Small intestine (tissue), 7 donors: ENCODE data around the gene KIF5C. TPM values are rescaled to one million over a fixed set of nuclear protein-coding genes. Genes with fewer than 3 reads are reported as not detected.

Source experiments
- DNase-seq, 2 donors: peaks; one replicate each; pipeline versions ENCODE4 v3.0.0 to v3.0.0-alpha.2; 2013
- FAIRE-seq: peaks from 2 replicates; lab custom pipeline; 2012; peaks lifted over from hg19 to GRCh38; lab: Jason Lieb, UNC
- H3K27ac ChIP-seq, 3 donors: one replicate each; pipeline ENCODE4 v1.5.1; 2013; ENCODE audit warnings: low read length in 2 of 3, mild to moderate bottlenecking in 2 of 3, control low read depth in 1 of 3, inconsistent platforms in 1 of 3, low read depth in 1 of 3, moderate library complexity in 1 of 3
- H3K27me3 ChIP-seq, 3 donors: one replicate each; pipeline ENCODE4 v1.6.1; 2013; ENCODE audit warnings: low read length in 3 of 3, inconsistent platforms in 1 of 3; ENCODE audit not compliant: control insufficient read depth in 3 of 3, insufficient read depth in 3 of 3
- H3K36me3 ChIP-seq, 3 donors: one replicate each; pipeline ENCODE4 v1.6.1; 2013; ENCODE audit warnings: low read length in 3 of 3, inconsistent platforms in 1 of 3, low read depth in 1 of 3, mild to moderate bottlenecking in 1 of 3, moderate library complexity in 1 of 3; ENCODE audit not compliant: control insufficient read depth in 3 of 3, insufficient read depth in 2 of 3
- H3K4me1 ChIP-seq, 3 donors: one replicate each; pipeline ENCODE4 v1.6.1; 2013; ENCODE audit warnings: low read length in 2 of 3, inconsistent platforms in 1 of 3, low read depth in 1 of 3, mild to moderate bottlenecking in 1 of 3, moderate library complexity in 1 of 3; ENCODE audit not compliant: control insufficient read depth in 3 of 3, insufficient read depth in 2 of 3
- H3K4me3 ChIP-seq, 3 donors: one replicate each; pipeline ENCODE4 v1.5.1; 2013; ENCODE audit warnings: low read length in 3 of 3, control low read depth in 1 of 3, inconsistent platforms in 1 of 3, low read depth in 1 of 3, mild to moderate bottlenecking in 1 of 3, moderate library complexity in 1 of 3
- H3K9me3 ChIP-seq, 2 donors: one replicate each; pipeline ENCODE4 v1.6.1; 2013; ENCODE audit warnings: low read depth in 1 of 2, low read length in 1 of 2; ENCODE audit not compliant: control insufficient read depth in 2 of 2, insufficient read depth in 1 of 2
- WGBS, 3 donors: extraction: QIAGEN DNeasy Blood & Tissue Kit; methylation state at CpG; one replicate each; pipeline ENCODE4 v1.1.7; 2013; 5-methylcytosine and 5-hydroxymethylcytosine counted together
- polyA plus RNA-seq, 4 donors: library from polyadenylated mRNA; stranded (reverse) in 3 of 4; unstranded in 1 of 4; fragments of 200-250 nt in 3 of 4; fragments of 120-200 nt in 1 of 4; gene quantifications; one replicate each; pipeline versions ENCODE4 v1.2.1 to v1.2.3, GENCODE V29; 2013
- donor health status: healthy with polysubstance abuse.
- donor health status: control.
- donor health status: control.
- donor health status: Bipolar disorder and iron deficiency.
- donor health status: healthy.

Gene KIF5C
- polyA plus RNA-seq, 4 donors = 0.22 to 6.4 (median 2.4) TPM

DNA sequence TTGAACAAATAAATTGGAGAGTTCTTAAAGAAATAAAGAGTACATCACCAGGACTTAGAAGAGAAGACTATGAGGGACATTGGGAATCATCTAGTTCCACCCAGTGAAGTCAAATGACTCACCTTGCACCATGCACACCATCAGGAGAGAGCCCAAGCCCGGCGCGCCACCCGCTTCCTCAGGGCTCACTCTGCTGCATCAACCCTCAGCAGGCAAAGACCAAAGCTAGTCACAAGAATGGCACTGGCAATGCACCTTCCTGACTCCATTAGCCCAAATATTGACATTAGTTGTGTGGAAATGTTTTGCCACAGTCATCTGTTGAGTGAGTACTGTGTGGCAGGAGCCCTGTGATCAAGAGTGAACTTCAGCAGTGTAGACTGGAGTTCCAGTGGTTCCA is 156.4 kb downstream of the KIF5C start:
- Histone ChIP-seq H3K4me1 (peaks cover 0 to 3% (median 0%) of the 10 kb centered on the region in 3 donors), H3K27ac (no peak overlapping the region), H3K4me3 (no peak overlapping the region), H3K36me3 (no peaks in the 10 kb centered on the region), H3K9me3 (no peaks in the 10 kb centered on the region), H3K27me3 (peaks cover 0 to 3% (median 0%) of the 10 kb centered on the region in 3 donors)
- WGBS, 3 donors = 99 to 100% (median 99%) methylated on average over 4 of the region's 4 CpGs
- no peak for FAIRE-seq
- no peak for DNase-seq

DNA sequence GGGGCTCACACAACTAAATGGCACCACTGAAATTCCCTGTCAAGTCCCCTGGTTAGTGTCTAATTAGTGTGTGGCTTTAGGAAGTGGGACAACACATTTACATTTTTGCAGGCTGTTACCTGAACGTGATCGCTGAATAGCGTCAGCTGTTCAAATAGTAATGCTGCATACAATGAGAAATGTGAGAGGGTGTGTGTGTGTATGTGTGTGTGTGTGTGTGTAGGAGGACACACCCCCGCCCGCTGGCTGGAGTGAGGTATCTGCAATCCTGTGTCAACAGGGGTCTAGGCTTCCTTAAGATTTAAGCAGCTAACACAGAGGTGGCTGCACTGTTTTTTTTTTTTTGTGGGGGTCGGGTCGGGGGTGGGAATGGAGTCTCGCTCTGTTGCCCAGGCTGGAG is 158.7 kb downstream of the KIF5C start:
- FAIRE-seq (no peak), DNase-seq (peak in 1 of 2 donors; percentile 55)
- 42 to 64% (median 54%) methylated on average over 8 of the region's 8 CpGs for WGBS, 3 donors
- no peaks in the 10 kb centered on the region for H3K36me3 ChIP-seq
- no peak overlapping the region for H3K4me3 ChIP-seq
- no peaks in the 10 kb centered on the region for H3K9me3 ChIP-seq
- no peak overlapping the region for H3K27ac ChIP-seq
- peaks cover 0 to 8% (median 0%) of the 10 kb centered on the region in 3 donors for H3K4me1 ChIP-seq
- peaks cover 4 to 10% (median 6%) of the 10 kb centered on the region in 3 donors for H3K27me3 ChIP-seq

DNA sequence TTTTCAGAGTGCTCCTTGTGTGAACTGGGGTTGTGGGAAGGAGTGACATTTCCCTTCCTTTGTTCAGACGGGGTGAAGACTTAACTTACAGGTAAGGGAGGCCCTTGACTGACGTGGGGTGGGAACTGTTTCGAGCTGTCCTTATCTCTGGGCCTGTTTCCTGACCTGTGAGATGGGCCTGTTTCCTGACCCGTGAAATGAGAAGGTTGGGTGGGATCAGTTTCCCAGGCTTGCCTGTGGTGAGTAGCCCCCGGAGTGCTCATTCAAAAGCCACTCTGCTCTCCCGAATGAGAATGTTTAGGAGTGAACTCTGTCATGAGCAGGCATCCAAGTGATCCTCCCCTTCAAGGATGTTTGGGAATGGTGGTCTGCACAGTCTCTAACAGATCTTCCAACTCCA is 159.4 kb downstream of the KIF5C start:
- Histone ChIP-seq H3K36me3 (no peaks in the 10 kb centered on the region), H3K27ac (no peak overlapping the region), H3K4me1 (peaks cover 0 to 8% (median 0%) of the 10 kb centered on the region in 3 donors), H3K9me3 (no peaks in the 10 kb centered on the region), H3K27me3 (peaks cover 4 to 13% (median 12%) of the 10 kb centered on the region in 3 donors), H3K4me3 (no peak overlapping the region)
- 68 to 75% (median 71%) methylated on average over 6 of the region's 6 CpGs for WGBS, 3 donors
- DNase-seq = no peak
- FAIRE-seq = no peak

DNA sequence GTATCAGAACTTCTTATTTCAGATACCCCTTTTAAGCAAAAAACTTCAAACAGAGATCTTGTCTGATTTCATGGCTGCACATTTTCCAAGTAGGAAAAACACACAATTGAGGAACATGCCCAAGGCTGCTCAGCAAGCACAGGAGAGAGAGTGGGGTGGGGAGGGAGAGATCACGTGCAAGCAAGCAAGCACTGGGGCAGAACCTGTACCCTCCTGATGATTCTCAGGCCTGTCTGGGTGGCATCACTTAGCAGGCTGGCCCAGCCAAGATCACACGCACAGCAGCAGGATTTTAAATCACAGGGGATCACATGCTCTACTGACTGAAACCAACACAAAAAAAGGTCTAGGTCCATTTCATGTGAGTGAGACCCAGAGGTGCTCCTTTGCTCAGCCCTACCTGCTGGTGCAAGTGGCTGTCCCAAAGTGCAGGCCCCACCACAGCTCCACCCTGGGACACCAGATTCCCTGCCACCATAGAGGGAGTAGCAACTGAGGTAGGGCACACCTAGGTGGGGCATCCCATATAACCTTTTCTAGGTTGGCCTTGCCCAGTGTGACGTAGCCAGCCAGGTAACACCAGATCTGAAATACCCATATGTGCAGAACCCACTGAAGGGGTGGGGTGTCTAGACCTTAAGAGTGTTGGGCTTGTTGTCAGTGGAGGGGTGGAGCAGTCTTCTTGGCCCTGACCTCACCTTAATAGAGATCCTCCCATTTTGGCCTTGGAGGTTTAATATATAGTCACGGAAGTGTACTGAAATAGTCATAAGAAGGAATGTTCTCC is 161.7 kb downstream of the KIF5C start:
- Histone ChIP-seq H3K27ac (no peak overlapping the region), H3K27me3 (peaks cover 4 to 15% (median 13%) of the 10 kb centered on the region in 3 donors), H3K4me3 (no peak overlapping the region), H3K36me3 (no peaks in the 10 kb centered on the region), H3K4me1 (peaks cover 0 to 8% (median 0%) of the 10 kb centered on the region in 3 donors), H3K9me3 (no peaks in the 10 kb centered on the region)
- DNase-seq (no peak), FAIRE-seq (no peak)
- 87 to 94% (median 91%) methylated on average over 4 of the region's 4 CpGs for WGBS, 3 donors

DNA sequence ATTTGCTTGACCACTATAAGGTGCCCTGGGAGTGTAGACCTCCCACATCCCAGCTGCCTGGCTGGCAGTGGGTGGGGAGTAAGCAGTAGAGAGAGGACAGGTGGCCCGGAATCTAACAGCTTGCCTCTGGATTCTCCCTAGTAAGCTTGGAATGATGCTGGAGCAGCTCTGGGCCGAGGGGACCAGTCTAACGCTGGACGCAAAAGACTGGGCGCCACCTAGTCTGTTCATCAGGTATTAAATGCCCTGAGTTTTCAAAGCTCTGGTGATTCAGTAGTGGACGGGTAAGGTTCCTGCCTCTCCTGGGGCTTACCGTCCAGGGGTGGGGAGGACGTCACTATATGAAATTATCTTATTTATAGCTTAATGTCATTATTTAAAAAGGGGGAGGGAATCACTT is 162.8 kb downstream of the KIF5C start:
- Histone ChIP-seq H3K36me3 (no peaks in the 10 kb centered on the region), H3K4me1 (peaks cover 0 to 8% (median 0%) of the 10 kb centered on the region in 3 donors), H3K4me3 (peak overlapping the region in 1 of 3 donors; percentile 38), H3K27me3 (peaks cover 4 to 15% (median 13%) of the 10 kb centered on the region in 3 donors), H3K9me3 (no peaks in the 10 kb centered on the region), H3K27ac (no peak overlapping the region)
- WGBS, 3 donors = 18 to 49% (median 33%) methylated on average over 8 of the region's 8 CpGs
- FAIRE-seq = no peak
- peak; percentile 41 to 63 for DNase-seq

DNA sequence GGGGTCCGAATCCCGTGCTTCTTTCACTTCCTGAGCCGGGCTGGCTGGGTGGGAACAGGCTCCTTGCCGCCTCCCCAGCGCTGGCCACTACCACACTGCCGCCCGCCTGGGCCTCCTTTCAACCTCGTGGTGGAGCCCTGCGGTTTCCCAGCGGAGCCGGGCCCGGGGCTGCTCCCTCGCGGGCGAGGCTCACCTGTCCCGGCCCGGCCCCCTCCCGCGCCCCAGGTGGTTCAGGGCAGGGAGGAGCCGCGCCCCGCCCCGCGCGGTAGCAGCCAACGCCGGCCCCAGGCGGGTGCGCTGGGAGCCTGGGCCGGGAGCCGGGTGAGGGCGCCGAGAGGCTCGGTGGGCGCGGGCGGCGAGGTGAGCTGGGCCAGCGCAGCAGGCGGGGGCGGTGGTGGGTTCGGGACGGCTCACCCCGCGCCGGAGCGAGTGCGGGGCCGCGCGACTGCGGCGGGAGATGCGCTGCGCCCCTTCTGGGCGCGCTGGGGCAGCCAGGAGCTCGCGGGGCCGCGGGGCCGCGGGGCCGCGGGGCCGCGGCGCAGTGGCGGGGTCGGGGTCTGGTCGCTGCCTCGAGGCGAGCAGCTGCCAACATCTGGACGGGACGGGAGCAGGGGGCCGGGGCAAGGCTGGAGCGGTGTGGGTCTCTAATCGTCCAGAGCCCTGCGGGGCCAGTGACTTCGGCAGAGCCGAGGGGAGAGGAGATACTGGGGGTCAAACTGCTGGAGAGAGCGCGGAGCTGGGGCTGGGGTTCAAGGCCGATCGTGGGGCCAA is 163.6 kb downstream of the KIF5C start, which contains the start of gene LYPD6B:
TSS of gene LYPD6B (plus strand) at position 258 of the 771 bp plus-strand sequence. CDS start 92,250 bp downstream, outside the sequence.
- 2 to 3% (median 2%) methylated on average over 60 to 85 of the region's 85 CpGs for WGBS, 3 donors
- Histone ChIP-seq H3K4me3 (peak within 1 kb of the TSS; percentile 35 to 61 (median 43)), H3K36me3 (no peaks in the 10 kb centered on the region), H3K27me3 (peaks cover 4 to 15% (median 13%) of the 10 kb centered on the region in 3 donors), H3K4me1 (peaks cover 0 to 6% (median 0%) of the 10 kb centered on the region in 3 donors), H3K9me3 (no peaks in the 10 kb centered on the region), H3K27ac (no peak within 1 kb of the TSS)
- DNase-seq (peak; percentile 72 to 81), FAIRE-seq (no peak)

DNA sequence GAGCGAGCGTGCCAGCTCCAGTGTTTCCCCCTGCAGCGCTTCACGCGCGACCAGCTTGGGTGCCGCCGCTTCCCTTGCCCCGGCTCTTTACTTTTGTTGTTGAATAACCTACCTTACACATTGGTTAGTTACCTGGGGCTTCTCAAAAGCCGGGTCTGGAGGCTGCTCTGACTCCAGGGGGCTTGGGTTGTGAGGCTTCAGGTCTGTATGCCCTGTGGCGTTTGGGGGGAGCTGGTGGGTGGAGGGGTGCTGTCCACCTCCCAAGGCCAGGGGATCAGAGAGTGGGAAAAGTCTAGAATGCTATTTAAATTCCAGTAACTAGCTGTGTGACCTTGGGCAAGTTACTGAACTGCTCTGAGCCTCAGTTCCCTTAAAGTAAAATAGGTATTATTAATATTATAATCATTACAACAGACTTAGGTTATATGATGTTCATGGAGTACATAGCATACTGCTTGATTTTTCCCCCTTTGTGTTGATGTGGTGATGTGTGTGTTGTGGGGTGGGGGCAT is 164.2 kb downstream of the KIF5C start:
- Histone ChIP-seq H3K9me3 (no peaks in the 10 kb centered on the region), H3K27ac (no peak overlapping the region), H3K4me1 (peaks cover 0 to 6% (median 0%) of the 10 kb centered on the region in 3 donors), H3K27me3 (peaks cover 4 to 15% (median 13%) of the 10 kb centered on the region in 3 donors), H3K4me3 (peak overlapping the region in 2 of 3 donors; percentile 43 to 61), H3K36me3 (no peaks in the 10 kb centered on the region)
- 17 to 36% (median 34%) methylated on average over 11 of the region's 11 CpGs for WGBS, 3 donors
- DNase-seq (no peak), FAIRE-seq (no peak)

DNA sequence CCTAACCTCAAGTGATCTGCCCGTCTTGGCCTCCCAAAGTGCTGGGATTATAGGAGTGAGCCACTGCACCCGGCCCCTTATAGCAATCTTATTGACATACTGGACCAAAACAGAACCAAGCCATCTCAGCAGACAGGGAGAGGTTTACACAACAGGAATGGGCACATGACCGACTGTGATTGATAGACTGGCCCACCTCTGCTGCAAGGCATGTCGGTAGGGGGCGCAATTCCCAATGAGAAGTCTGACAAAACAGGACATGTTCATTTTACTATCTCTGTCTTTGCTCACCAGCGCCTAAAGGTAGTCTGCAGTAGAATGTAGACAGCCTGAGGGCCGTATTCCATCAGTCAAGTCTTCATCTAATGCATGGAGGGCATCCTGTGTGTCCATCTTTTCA is 165.4 kb downstream of the KIF5C start:
- DNase-seq (peak; percentile 22 to 31), FAIRE-seq (no peak)
- Histone ChIP-seq H3K9me3 (no peaks in the 10 kb centered on the region), H3K36me3 (no peaks in the 10 kb centered on the region), H3K4me1 (peaks cover 0 to 6% (median 0%) of the 10 kb centered on the region in 3 donors), H3K27ac (no peak overlapping the region), H3K4me3 (no peak overlapping the region), H3K27me3 (peaks cover 4 to 15% (median 11%) of the 10 kb centered on the region in 3 donors)
- 69 to 76% (median 71%) methylated on average over 7 of the region's 7 CpGs for WGBS, 3 donors
